Fibroblast of lung (primary cell): ENCODE data around the gene BTRC. TPM values are rescaled to one million over a fixed set of nuclear protein-coding genes. Genes with fewer than 3 reads are reported as not detected.

ENCODE experiments used
- DNase-seq, 2 donors: peaks; one replicate each; pipeline versions ENCODE4 v3.0.0 to v3.0.0-alpha.2; 2010; ENCODE audit warnings: low read depth in 2 of 2
- H2AFZ ChIP-seq: 2 replicates; pipeline ENCODE4 v1.5.1; 2012; ENCODE audit warnings: low read length, control low read depth, inconsistent platforms
- H3K27ac ChIP-seq: 2 replicates; pipeline ENCODE4 v1.5.1; 2011; ENCODE audit warnings: low read length, control low read depth; ENCODE audit not compliant: insufficient read depth
- H3K27me3 ChIP-seq: 2 replicates; pipeline ENCODE4 v1.5.1; 2011; ENCODE audit warnings: mild to moderate bottlenecking, low read length; ENCODE audit not compliant: control insufficient read depth, insufficient read depth
- H3K36me3 ChIP-seq: 2 replicates; pipeline ENCODE4 v1.5.1; 2011; ENCODE audit warnings: low read length; ENCODE audit not compliant: control insufficient read depth, insufficient read depth
- H3K4me1 ChIP-seq: 2 replicates; pipeline ENCODE4 v1.5.1; 2011; ENCODE audit warnings: low read length; ENCODE audit not compliant: control insufficient read depth, insufficient read depth; ENCODE audit errors: extremely low read depth
- H3K4me2 ChIP-seq: 2 replicates; pipeline ENCODE4 v1.5.1; 2011; ENCODE audit warnings: low read length, control low read depth; ENCODE audit not compliant: insufficient read depth; ENCODE audit errors: extremely low read depth
- H3K4me3 ChIP-seq, 4 experiments: fragments of 200-600 bp in 1 of 4; sonication (generic) in 1 of 4; replicated peaks in 1 of 4; 2 replicates each; pipeline ENCODE4 v1.5.1; 2011 to 2016; ENCODE audit warnings: low read length in 4 of 4, low read depth in 3 of 4, mild to moderate bottlenecking in 3 of 4, control low read depth in 2 of 4, inconsistent platforms in 1 of 4, mixed read lengths in 1 of 4; ENCODE audit not compliant: insufficient read depth in 1 of 4; ENCODE audit errors: control extremely low read depth in 1 of 4
- H3K79me2 ChIP-seq: 2 replicates; pipeline ENCODE4 v1.5.1; 2012; ENCODE audit warnings: mild to moderate bottlenecking, low read length, inconsistent platforms; ENCODE audit not compliant: control insufficient read depth, insufficient read depth
- H3K9ac ChIP-seq: 2 replicates; pipeline ENCODE4 v1.5.1; 2011; ENCODE audit warnings: mild to moderate bottlenecking, low read length, control low read depth; ENCODE audit not compliant: insufficient read depth
- H3K9me3 ChIP-seq: 2 replicates; pipeline ENCODE4 v1.5.1; 2012; ENCODE audit warnings: low read depth, low read length; ENCODE audit not compliant: control insufficient read depth, insufficient read depth
- H4K20me1 ChIP-seq: 2 replicates; pipeline ENCODE4 v1.5.1; 2011; ENCODE audit warnings: low read length; ENCODE audit not compliant: control insufficient read depth, insufficient read depth; ENCODE audit errors: extremely low read depth
- EZH2 ChIP-seq: IDR thresholded peaks from 2 replicates; pipeline ENCODE4 v1.5.1; 2012; ENCODE audit warnings: low read length, control low read depth, mild to moderate bottlenecking; ENCODE audit errors: missing control alignments
- polyA plus RNA-seq, 2 donors: library from polyadenylated mRNA; depleted of rRNA in 1 of 2; stranded (reverse) in 1 of 2; unstranded in 1 of 2; fragments of >200 nt; gene quantifications; 2 replicates each; pipeline ENCODE4 v1.2.1, GENCODE V29; 2011 to 2012; ENCODE audit warnings: missing spikeins in 1 of 2
- total RNA-seq: library from RNA; depleted of rRNA; stranded (reverse); fragments of >200 nt; gene quantifications from 2 replicates; pipeline ENCODE4 v1.2.1, GENCODE V29; 2014
- TF ChIP-seq, protein P1 (sequence below), 2 donors: IDR thresholded peaks in 1 of 2; conservative IDR thresholded peaks in 1 of 2; 1 replicate in 1 of 2; 2 replicates in 1 of 2; pipeline ENCODE4 v1.5.1; 2011 to 2012; ENCODE audit warnings: low read length in 2 of 2, control low read depth in 1 of 2, inconsistent platforms in 1 of 2, low read depth in 1 of 2, mild to moderate bottlenecking in 1 of 2

The BTRC gene
- total and polyA plus RNA-seq, 2 donors (not counting 1 experiment from before 2014, with no cell fraction given) = 9.2 to 10.9 TPM

DNA sequence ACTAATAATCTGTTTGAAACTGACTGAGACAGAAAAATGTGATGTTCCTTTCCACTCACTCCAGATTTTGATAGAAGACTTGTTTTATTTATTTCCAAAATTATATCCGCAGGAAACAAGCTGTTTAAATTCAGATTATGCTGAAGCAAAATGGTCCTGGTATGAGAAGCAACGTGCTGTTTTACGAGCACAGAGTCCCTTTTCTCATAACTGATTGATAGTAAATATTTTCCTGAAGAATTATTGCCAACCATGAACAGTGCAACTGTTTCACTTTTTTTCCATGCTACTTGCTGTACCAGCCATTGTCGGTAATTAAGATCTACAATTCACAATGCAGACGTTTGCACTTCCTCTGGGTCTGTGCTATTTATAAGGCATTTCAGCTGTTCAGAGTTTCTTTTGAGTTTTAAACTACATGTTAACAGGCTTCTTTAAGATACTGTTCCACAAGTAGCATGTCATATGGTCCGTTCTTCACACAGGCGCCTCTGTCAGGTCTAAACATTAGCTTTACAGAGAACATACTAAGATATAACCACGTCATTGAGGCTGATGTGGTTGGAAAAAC is 130.3 kb downstream of the BTRC start:
- DNase-seq = no peak
- Histone ChIP-seq H3K4me1 (no peaks in the 10 kb centered on the region), H3K4me2 (no peak overlapping the region), H2AFZ (no peak overlapping the region), H3K9ac (no peak overlapping the region), H3K36me3 (no peaks in the 10 kb centered on the region), H3K27ac (no peak overlapping the region), H4K20me1 (no peaks in the 10 kb centered on the region), H3K79me2 (no peaks in the 10 kb centered on the region), H3K27me3 (no peaks in the 10 kb centered on the region), H3K4me3 (no peak overlapping the region), H3K9me3 (no peaks in the 10 kb centered on the region)
- TF ChIP-seq, protein P1, sequence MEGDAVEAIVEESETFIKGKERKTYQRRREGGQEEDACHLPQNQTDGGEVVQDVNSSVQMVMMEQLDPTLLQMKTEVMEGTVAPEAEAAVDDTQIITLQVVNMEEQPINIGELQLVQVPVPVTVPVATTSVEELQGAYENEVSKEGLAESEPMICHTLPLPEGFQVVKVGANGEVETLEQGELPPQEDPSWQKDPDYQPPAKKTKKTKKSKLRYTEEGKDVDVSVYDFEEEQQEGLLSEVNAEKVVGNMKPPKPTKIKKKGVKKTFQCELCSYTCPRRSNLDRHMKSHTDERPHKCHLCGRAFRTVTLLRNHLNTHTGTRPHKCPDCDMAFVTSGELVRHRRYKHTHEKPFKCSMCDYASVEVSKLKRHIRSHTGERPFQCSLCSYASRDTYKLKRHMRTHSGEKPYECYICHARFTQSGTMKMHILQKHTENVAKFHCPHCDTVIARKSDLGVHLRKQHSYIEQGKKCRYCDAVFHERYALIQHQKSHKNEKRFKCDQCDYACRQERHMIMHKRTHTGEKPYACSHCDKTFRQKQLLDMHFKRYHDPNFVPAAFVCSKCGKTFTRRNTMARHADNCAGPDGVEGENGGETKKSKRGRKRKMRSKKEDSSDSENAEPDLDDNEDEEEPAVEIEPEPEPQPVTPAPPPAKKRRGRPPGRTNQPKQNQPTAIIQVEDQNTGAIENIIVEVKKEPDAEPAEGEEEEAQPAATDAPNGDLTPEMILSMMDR (conservative IDR thresholded peaks at IDR 0.05 in 1 of 2, IDR thresholded peaks at IDR 0.05 in 1 of 2; ENCODE audit: low read depth in 1 of 2, low read length in 2 of 2) = no peak
- TF ChIP-seq EZH2 = no peak

DNA sequence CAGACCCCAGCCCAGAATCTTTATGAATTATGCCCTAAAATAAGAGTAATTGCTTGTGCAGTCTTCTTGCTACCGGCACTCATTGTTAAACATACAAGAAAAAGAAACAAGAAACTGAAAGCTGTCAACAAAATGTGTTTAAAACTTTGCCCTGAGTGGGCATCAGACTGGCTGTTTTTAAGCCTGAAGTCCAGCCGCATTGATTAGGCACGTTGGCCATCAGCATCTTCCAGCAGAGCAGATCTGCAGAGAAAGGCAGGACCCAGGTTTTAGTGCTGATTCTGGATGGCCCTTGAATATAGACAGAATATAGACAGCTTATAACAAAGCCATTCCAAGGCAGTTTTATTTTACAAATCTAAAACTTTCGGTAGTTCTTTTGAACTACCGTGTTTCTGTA is 131.2 kb downstream of the BTRC start:
- H3K79me2 ChIP-seq = no peaks in the 10 kb centered on the region
- no peak overlapping the region for H3K9ac ChIP-seq
- no peak overlapping the region for H3K4me3 ChIP-seq

DNA sequence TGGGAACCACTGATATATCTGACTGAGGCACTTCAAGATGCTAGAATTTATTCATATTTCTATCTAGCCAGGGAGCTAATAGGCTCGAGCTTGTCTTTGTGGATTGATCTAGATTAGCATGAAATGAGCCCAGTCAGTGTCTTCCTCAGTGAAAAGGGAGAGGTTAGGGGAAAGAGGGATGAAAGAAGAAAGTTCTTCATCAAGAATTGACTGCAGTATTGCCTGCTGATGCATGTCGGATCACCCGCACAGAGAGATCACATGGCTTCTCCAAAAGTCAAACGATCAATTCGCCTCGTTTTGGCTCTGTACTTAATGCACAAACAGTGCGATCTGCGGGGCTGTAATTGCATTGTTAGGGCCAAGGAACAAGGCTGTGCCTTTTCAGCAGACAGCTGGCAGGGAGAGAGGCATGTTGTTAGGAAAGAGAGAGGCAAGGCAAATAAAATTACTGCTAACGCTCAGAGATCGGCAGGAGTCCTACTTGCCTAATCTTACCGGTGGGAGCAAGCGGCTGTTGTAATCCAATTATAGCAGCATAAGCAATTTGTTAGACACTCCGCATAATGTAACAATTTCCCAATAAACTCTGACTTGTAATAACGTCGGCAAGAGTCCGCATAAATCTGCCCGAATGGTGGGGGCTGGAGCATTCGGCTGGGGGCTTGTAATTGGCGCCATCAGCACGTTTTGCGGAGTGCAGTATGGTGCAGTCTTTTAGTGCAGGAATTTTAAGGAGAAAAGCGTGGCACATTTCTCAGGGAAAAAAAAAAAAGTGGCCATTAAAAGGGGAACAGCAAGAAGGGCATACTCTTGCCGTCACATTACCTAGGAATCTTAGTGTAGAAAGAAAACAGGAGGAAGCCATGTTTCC is 132.0 kb downstream of the BTRC start:
- Histone ChIP-seq H2AFZ (no peak overlapping the region), H3K79me2 (no peaks in the 10 kb centered on the region), H3K27ac (no peak overlapping the region), H3K4me1 (no peaks in the 10 kb centered on the region), H3K4me2 (peak overlapping the region; percentile 2), H3K9ac (no peak overlapping the region), H3K27me3 (no peaks in the 10 kb centered on the region), H3K4me3 (peak overlapping the region in 1 of 4 experiments; percentile 16), H3K36me3 (no peaks in the 10 kb centered on the region), H3K9me3 (no peaks in the 10 kb centered on the region), H4K20me1 (no peaks in the 10 kb centered on the region)
- TF ChIP-seq, protein P1 (conservative IDR thresholded peaks at IDR 0.05 in 1 of 2, IDR thresholded peaks at IDR 0.05 in 1 of 2; ENCODE audit: low read depth in 1 of 2, low read length in 2 of 2) = no peak
- TF ChIP-seq EZH2 = no peak
- peak in 1 of 2 donors; percentile 70 for DNase-seq

More for the DNA sequence above, 131.2 kb downstream of the BTRC start:
- Histone ChIP-seq H2AFZ (no peak overlapping the region), H3K9me3 (no peaks in the 10 kb centered on the region), H3K36me3 (no peaks in the 10 kb centered on the region), H3K27me3 (no peaks in the 10 kb centered on the region), H3K27ac (no peak overlapping the region), H3K4me1 (no peaks in the 10 kb centered on the region), H3K4me2 (no peak overlapping the region), H4K20me1 (no peaks in the 10 kb centered on the region)
- DNase-seq = no peak
- TF ChIP-seq EZH2 = no peak
- TF ChIP-seq, protein P1 (conservative IDR thresholded peaks at IDR 0.05 in 1 of 2, IDR thresholded peaks at IDR 0.05 in 1 of 2; ENCODE audit: low read depth in 1 of 2, low read length in 2 of 2) = no peak
